K562 (cell line): Measurements from ENCODE around the gene ANKRD13C. TPM values are rescaled to one million over a fixed set of nuclear protein-coding genes. Genes with fewer than 3 reads are reported as not detected.

ENCODE experiments used
- ATAC-seq: fragments of 200-7000 bp; cut with Tn5 transposase; 3 replicates; pipeline ENCODE4 v1.9.1; 2020; ENCODE audit warnings: moderate library complexity
- BruUV-seq: library from RNA; stranded (reverse); fragments of 400-500 nt; replicated peaks from 2 replicates; lab custom pipeline; 2021; lab: Mats Ljungman, UMichigan
- CTCF ChIA-PET: fragments of 300-600 bp; formaldehyde crosslinking; extraction: SDS; loops from one replicate; lab custom pipeline; 2021; ENCODE audit warnings: low intra/inter-chr PET ratio; lab: Yijun Ruan, JAX
- POLR2A ChIA-PET: fragments of 300-600, 350-650 bp; sonication (Branson Sonifier 250); formaldehyde crosslinking; extraction: SDS; loops from one replicate; lab custom pipeline; 2021; ENCODE audit warnings: antibody characterized with exemption, inconsistent platforms; lab: Yijun Ruan, JAX
- DNase-seq, 4 experiments: peaks; one replicate each; pipeline versions ENCODE4 v3.0.0 to v3.0.0-alpha.2; 2011 to 2018; ENCODE audit warnings: low spot score in 3 of 4, mixed read lengths in 3 of 4; ENCODE audit errors: extremely low read depth in 1 of 4
- FAIRE-seq: peaks from 2 replicates; lab custom pipeline; 2011; peaks lifted over from hg19 to GRCh38; lab: Jason Lieb, UNC
- H2AFZ ChIP-seq: 2 replicates; pipeline ENCODE4 v1.6.0; 2011; ENCODE audit warnings: low read depth, low read length, control low read depth, inconsistent platforms
- H3K27ac ChIP-seq: fragments of 200-600 bp; 3 replicates; pipeline ENCODE4 v1.8.0; 2011; ENCODE audit warnings: low read depth, mild to moderate bottlenecking, control low read depth, inconsistent platforms, low read length, moderate library complexity, mixed read lengths; ENCODE audit errors: extremely low read depth
- H3K27me3 ChIP-seq, 2 experiments: fragments of 300-600 bp in 1 of 2; 2 replicates in 1 of 2; 3 replicates in 1 of 2; pipeline versions ENCODE4 v1.6.0 to v1.8.0; 2011; ENCODE audit warnings: inconsistent platforms in 2 of 2, low read length in 2 of 2, mild to moderate bottlenecking in 1 of 2, mixed read lengths in 1 of 2, moderate library complexity in 1 of 2; ENCODE audit not compliant: control insufficient read depth in 2 of 2, insufficient read depth in 2 of 2
- H3K36me3 ChIP-seq: fragments of 300-600 bp; 3 replicates; pipeline ENCODE4 v1.8.0; 2011; ENCODE audit warnings: mild to moderate bottlenecking, low read length, inconsistent platforms; ENCODE audit not compliant: control insufficient read depth, insufficient read depth
- H3K4me1 ChIP-seq, 2 experiments: fragments of 200-600 bp in 1 of 2; replicated peaks in 1 of 2; 2 replicates in 1 of 2; 3 replicates in 1 of 2; pipeline versions ENCODE4 v1.5.1 to v1.8.0; 2011; ENCODE audit warnings: inconsistent platforms in 2 of 2, low read length in 2 of 2, mild to moderate bottlenecking in 1 of 2, mixed read lengths in 1 of 2, moderate library complexity in 1 of 2; ENCODE audit not compliant: control insufficient read depth in 2 of 2, insufficient read depth in 2 of 2
- H3K4me2 ChIP-seq: 2 replicates; pipeline ENCODE4 v1.6.1; 2011; ENCODE audit warnings: low read length, control low read depth, inconsistent platforms, mixed read lengths; ENCODE audit not compliant: insufficient read depth
- H3K4me3 ChIP-seq: fragments of 200-600 bp; sonication (generic), shearing (Covaris generic); 2 replicates; pipeline ENCODE4 v1.5.1; 2016; ENCODE audit warnings: control low read depth, inconsistent platforms
- H3K79me2 ChIP-seq: fragments of 200-600 bp; 3 replicates; pipeline ENCODE4 v1.8.0; 2011; ENCODE audit warnings: low read length, inconsistent platforms; ENCODE audit not compliant: control insufficient read depth, insufficient read depth
- H3K9ac ChIP-seq, 2 experiments: 2 replicates each; pipeline versions ENCODE4 v1.6.0 to v1.6.1; 2011; ENCODE audit warnings: low read depth in 2 of 2, low read length in 2 of 2, control low read depth in 1 of 2, inconsistent platforms in 1 of 2, mild to moderate bottlenecking in 1 of 2, mixed read lengths in 1 of 2; ENCODE audit not compliant: insufficient read depth in 1 of 2
- H3K9me1 ChIP-seq: one replicate; pipeline ENCODE4 v1.6.0; 2011; ENCODE audit warnings: inconsistent platforms, mild to moderate bottlenecking, low read length, moderate library complexity; ENCODE audit not compliant: control insufficient read depth, insufficient read depth
- H3K9me3 ChIP-seq: replicated peaks from 2 replicates; pipeline ENCODE4 v1.5.1; 2011; ENCODE audit warnings: low read depth, low read length, inconsistent platforms; ENCODE audit not compliant: control insufficient read depth, insufficient read depth
- H4K20me1 ChIP-seq: replicated peaks from 2 replicates; pipeline ENCODE4 v1.6.1; 2011; ENCODE audit warnings: low read length, inconsistent platforms, mixed read lengths; ENCODE audit not compliant: control insufficient read depth, insufficient read depth
- C11orf30 ChIP-seq: fragments of 450-650 bp; IDR thresholded peaks from 2 replicates; pipeline ENCODE4 v1.6.1; 2016; ENCODE audit warnings: low read depth, mild to moderate bottlenecking
- DDX20 ChIP-seq: fragments of 450-650 bp; IDR thresholded peaks from 2 replicates; pipeline ENCODE4 v1.6.1; 2016; ENCODE audit warnings: missing genetic modification characterization, low read depth, mild to moderate bottlenecking, missing compliant biosample characterization, moderate library complexity
- GABPA ChIP-seq: fragments of 200-800 bp; sonication (Bioruptor generic); conservative IDR thresholded peaks from 2 replicates; pipeline ENCODE4 v1.6.1; 2016; ENCODE audit warnings: low read depth, missing genetic modification characterization, missing compliant biosample characterization
- JUND ChIP-seq, 2 experiments: IDR thresholded peaks; 2 replicates in 1 of 2; 3 replicates in 1 of 2; pipeline ENCODE4 v1.6.1; 2011; ENCODE audit warnings: borderline replicate concordance in 2 of 2, low read depth in 2 of 2, low read length in 2 of 2, improper control_type of control experiment in 1 of 2, missing biosample characterization in 1 of 2, missing genetic modification characterization in 1 of 2, missing genetic modification reagents in 1 of 2
- KLF1 ChIP-seq: fragments of 450-650 bp; IDR thresholded peaks from 2 replicates; pipeline ENCODE4 v1.6.1; 2016; ENCODE audit warnings: missing genetic modification characterization, missing compliant biosample characterization
- MECOM ChIP-seq: fragments of 250-450 bp; sonication (Bioruptor Pico); IDR thresholded peaks from 2 replicates; pipeline ENCODE4 v1.8.0; 2022; ENCODE audit warnings: inconsistent platforms
- PCBP1 ChIP-seq: fragments of 200-400 bp; formaldehyde crosslinking; IDR thresholded peaks from 2 replicates; pipeline ENCODE4 v1.6.1; 2018; ENCODE audit warnings: mild to moderate bottlenecking, low read depth, low read length; ENCODE audit not compliant: poor library complexity, severe bottlenecking
- RHOXF2B ChIP-seq: fragments of 250-450 bp; sonication (Bioruptor Pico); conservative IDR thresholded peaks from 2 replicates; pipeline ENCODE4 v1.5.1; 2021
- SIN3A ChIP-seq, 2 experiments: fragments of 150-350 bp in 1 of 2; IDR thresholded peaks; 2 replicates each; pipeline ENCODE4 v1.6.1; 2011 to 2016; ENCODE audit warnings: borderline replicate concordance in 2 of 2, low read depth in 2 of 2, low read length in 2 of 2, mild to moderate bottlenecking in 2 of 2, moderate library complexity in 2 of 2; ENCODE audit not compliant: control insufficient read depth in 1 of 2
- SIRT6 ChIP-seq: IDR thresholded peaks from one replicate; pipeline ENCODE4 v1.6.1; 2012; ENCODE audit warnings: low read depth, mild to moderate bottlenecking, control low read depth, inconsistent platforms, low read length, moderate library complexity
- ZNF316 ChIP-seq: fragments of 450-650 bp; IDR thresholded peaks from 2 replicates; pipeline ENCODE4 v1.6.1; 2016
- ZNF431 ChIP-seq: sonication (generic); formaldehyde crosslinking; IDR thresholded peaks from 2 replicates; pipeline ENCODE4 v1.8.0; 2022; ENCODE audit warnings: mild to moderate bottlenecking, missing genetic modification reagents
- ZNF830 ChIP-seq: fragments of 250-450 bp; sonication (Bioruptor Pico); IDR thresholded peaks from 2 replicates; pipeline ENCODE4 v1.5.0; 2021; ENCODE audit warnings: mild to moderate bottlenecking
- in situ Hi-C: fragments of 300-500 bp; cut with MboI; formaldehyde crosslinking; loops from 4 replicates; pipeline ENCODE4 v1.15.0; 2018; ENCODE audit warnings: inconsistent platforms, mixed read lengths
- intact Hi-C: fragments of 100-400 bp; cut with micrococcal nuclease; formaldehyde crosslinking; loops from 2 replicates; pipeline ENCODE4 v1.14.2; 2022
- polyA plus RNA-seq, 8 experiments: library from polyadenylated mRNA; depleted of rRNA in 4 of 8; stranded (reverse) in 5 of 8; unstranded in 3 of 8; fragments of >200 nt; fragmentation: Nextera tagmentation in 2 of 8; fragmentation: Illumina TruSeq in 1 of 8; extraction: Ambion mirVana in 2 of 8; extraction: Trizol in 1 of 8; gene quantifications; 2 replicates each; pipeline versions ENCODE4 v1.2.1 to v1.2.3, GENCODE V29; 2011 to 2014; ENCODE audit warnings: inconsistent platforms in 1 of 8, missing spikeins in 1 of 8
- total RNA-seq, 7 experiments: library from RNA; depleted of rRNA in 6 of 7; stranded (reverse); fragments of >200 nt in 6 of 7; fragmentation: Illumina TruSeq in 2 of 7; extraction: Trizol in 2 of 7; gene quantifications; 2 replicates each; pipeline versions ENCODE4 v1.2.1 to v1.2.3, GENCODE V29; 2011 to 2021; ENCODE audit warnings: low replicate concordance in 1 of 7
- TF ChIP-seq, protein P1 (sequence below): sonication (generic); formaldehyde crosslinking; IDR thresholded peaks from 2 replicates; pipeline ENCODE4 v1.8.0; 2022; ENCODE audit warnings: mild to moderate bottlenecking, missing genetic modification reagents
- TF ChIP-seq, protein P2 (sequence below): fragments of 250-450 bp; sonication (Bioruptor Pico); IDR thresholded peaks from 2 replicates; pipeline ENCODE4 v1.9.0; 2021; ENCODE audit warnings: mild to moderate bottlenecking, inconsistent platforms
- TF ChIP-seq, protein P3 (sequence below): fragments of 450-650 bp; formaldehyde crosslinking; IDR thresholded peaks from 2 replicates; pipeline ENCODE4 v1.4.0; 2020; ENCODE audit warnings: mild to moderate bottlenecking
- TF ChIP-seq, protein P4 (sequence below): fragments of 250-450 bp; sonication (Bioruptor Pico); IDR thresholded peaks from 2 replicates; pipeline ENCODE4 v1.5.0; 2022; ENCODE audit warnings: mild to moderate bottlenecking

ANKRD13C gene
- total and polyA plus RNA-seq, 9 of the 15 experiments (the other 6 are each of a cell fraction or from before 2014, with no cell fraction given) = 3.4 to 22.8 (median 12.5) TPM

DNA sequence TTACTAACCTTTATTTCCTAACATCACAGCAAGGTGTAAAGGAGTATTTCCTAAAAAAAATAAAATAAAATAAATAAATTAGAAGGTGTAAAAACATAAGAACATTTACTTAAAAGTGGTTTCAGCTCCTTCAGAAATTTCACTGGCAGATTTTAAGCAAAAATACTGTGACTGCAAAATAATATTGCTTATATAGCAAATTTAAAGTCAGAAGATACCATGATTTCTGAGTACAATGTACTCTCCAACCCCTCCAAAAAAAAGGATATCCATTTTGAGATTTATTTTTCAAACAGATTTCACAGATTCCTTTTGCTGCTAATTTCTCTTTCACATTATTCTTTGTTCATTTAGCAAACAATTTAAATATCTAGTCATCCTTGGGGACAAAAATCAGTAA, 18.5 kb downstream of the ANKRD13C start:
- intact Hi-C loops = no loop called here
- DNase-seq (no peak), FAIRE-seq (no peak), ATAC-seq (no peak)
- Histone ChIP-seq H3K9me3 (no peaks in the 10 kb centered on the region), H2AFZ (no peak overlapping the region), H3K9ac (no peak overlapping the region), H3K27ac (no peak overlapping the region), H3K4me2 (no peak overlapping the region), H3K9me1 (no peaks in the 10 kb centered on the region), H3K27me3 (no peaks in the 10 kb centered on the region), H3K4me1 (no peaks in the 10 kb centered on the region), H3K79me2 (peaks cover 25% of the 10 kb centered on the region), H3K36me3 (peaks cover 14% of the 10 kb centered on the region; the same call in 2 of the 3 replicates), H4K20me1 (no peaks in the 10 kb centered on the region), H3K4me3 (no peak overlapping the region)
- POLR2A ChIA-PET = interaction anchor here (1.9 kb wide), 1 partner anchor 13 kb away, joined by 4 read pairs; no protein-coding TSS in a partner anchor
- in situ Hi-C loops = no loop called here
- CTCF ChIA-PET = no interaction called here
- BruUV-seq = no TSS peak
- TF ChIP-seq RHOXF2B (CRISPR knock-in tag) (no peak), JUND (IDR thresholded peaks at IDR 0.05; ENCODE audit: borderline replicate concordance, low read depth, low read length) (no peak), JUND (tag; IDR thresholded peaks at IDR 0.05; ENCODE audit: borderline replicate concordance, low read depth, low read length) (no peak), KLF1 (tag) (no peak), GABPA (tag) (no peak), PCBP1 (no peak), ZNF830 (no peak), ZNF431 (no peak), DDX20 (tag) (no peak), ZNF316 (peak; percentile 87), SIRT6 (no peak), MECOM (CRISPR knock-in tag) (no peak), C11orf30 (peak; percentile 76), SIN3A (IDR thresholded peaks at IDR 0.05; ENCODE audit: borderline replicate concordance in 2 of 2, control insufficient read depth in 1 of 2, low read depth in 2 of 2, low read length in 2 of 2) (no peak)
- TF ChIP-seq, protein P1, sequence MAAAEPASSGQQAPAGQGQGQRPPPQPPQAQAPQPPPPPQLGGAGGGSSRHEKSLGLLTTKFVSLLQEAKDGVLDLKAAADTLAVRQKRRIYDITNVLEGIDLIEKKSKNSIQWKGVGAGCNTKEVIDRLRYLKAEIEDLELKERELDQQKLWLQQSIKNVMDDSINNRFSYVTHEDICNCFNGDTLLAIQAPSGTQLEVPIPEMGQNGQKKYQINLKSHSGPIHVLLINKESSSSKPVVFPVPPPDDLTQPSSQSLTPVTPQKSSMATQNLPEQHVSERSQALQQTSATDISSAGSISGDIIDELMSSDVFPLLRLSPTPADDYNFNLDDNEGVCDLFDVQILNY (CRISPR knock-in tag) = no peak
- TF ChIP-seq, protein P2, sequence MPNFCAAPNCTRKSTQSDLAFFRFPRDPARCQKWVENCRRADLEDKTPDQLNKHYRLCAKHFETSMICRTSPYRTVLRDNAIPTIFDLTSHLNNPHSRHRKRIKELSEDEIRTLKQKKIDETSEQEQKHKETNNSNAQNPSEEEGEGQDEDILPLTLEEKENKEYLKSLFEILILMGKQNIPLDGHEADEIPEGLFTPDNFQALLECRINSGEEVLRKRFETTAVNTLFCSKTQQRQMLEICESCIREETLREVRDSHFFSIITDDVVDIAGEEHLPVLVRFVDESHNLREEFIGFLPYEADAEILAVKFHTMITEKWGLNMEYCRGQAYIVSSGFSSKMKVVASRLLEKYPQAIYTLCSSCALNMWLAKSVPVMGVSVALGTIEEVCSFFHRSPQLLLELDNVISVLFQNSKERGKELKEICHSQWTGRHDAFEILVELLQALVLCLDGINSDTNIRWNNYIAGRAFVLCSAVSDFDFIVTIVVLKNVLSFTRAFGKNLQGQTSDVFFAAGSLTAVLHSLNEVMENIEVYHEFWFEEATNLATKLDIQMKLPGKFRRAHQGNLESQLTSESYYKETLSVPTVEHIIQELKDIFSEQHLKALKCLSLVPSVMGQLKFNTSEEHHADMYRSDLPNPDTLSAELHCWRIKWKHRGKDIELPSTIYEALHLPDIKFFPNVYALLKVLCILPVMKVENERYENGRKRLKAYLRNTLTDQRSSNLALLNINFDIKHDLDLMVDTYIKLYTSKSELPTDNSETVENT (CRISPR knock-in tag) = no peak
- TF ChIP-seq, protein P3, sequence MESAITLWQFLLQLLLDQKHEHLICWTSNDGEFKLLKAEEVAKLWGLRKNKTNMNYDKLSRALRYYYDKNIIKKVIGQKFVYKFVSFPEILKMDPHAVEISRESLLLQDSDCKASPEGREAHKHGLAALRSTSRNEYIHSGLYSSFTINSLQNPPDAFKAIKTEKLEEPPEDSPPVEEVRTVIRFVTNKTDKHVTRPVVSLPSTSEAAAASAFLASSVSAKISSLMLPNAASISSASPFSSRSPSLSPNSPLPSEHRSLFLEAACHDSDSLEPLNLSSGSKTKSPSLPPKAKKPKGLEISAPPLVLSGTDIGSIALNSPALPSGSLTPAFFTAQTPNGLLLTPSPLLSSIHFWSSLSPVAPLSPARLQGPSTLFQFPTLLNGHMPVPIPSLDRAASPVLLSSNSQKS (CRISPR knock-in tag) = no peak
- TF ChIP-seq, protein P4, sequence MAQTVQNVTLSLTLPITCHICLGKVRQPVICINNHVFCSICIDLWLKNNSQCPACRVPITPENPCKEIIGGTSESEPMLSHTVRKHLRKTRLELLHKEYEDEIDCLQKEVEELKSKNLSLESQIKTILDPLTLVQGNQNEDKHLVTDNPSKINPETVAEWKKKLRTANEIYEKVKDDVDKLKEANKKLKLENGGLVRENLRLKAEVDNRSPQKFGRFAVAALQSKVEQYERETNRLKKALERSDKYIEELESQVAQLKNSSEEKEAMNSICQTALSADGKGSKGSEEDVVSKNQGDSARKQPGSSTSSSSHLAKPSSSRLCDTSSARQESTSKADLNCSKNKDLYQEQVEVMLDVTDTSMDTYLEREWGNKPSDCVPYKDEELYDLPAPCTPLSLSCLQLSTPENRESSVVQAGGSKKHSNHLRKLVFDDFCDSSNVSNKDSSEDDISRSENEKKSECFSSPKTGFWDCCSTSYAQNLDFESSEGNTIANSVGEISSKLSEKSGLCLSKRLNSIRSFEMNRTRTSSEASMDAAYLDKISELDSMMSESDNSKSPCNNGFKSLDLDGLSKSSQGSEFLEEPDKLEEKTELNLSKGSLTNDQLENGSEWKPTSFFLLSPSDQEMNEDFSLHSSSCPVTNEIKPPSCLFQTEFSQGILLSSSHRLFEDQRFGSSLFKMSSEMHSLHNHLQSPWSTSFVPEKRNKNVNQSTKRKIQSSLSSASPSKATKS (CRISPR knock-in tag) = no peak
